HL-60 (cell line): ENCODE results near the gene ACD.

Source experiments
- CTCF ChIP-seq: IDR thresholded peaks from one replicate; pipeline ENCODE4 v1.5.1; 2011; ENCODE audit warnings: low read length, control low read depth, inconsistent platforms; ENCODE audit not compliant: insufficient read depth
- POLR2AphosphoS5 ChIP-seq: IDR thresholded peaks from 2 replicates; pipeline ENCODE4 v1.6.1; 2012; ENCODE audit warnings: low read depth

- TF ChIP-seq CTCF: no peak
- TF ChIP-seq POLR2AphosphoS5: no peak
Measured at GRCh38 chr16:67707210-67707609, 47.1 kb upstream of the ACD start.
